Memory B cell (primary cell): ENCODE measurements around the gene FFAR3.
"Not testable (repeated sequence)": the region's sequence is repeated elsewhere in the genome, so short reads cannot be mapped to it uniquely, and the experiment has no call there.

Experiments used
- ATAC-seq: fragments of 150-1000 bp; cut with Tn5 transposase; 2 replicates; pipeline ENCODE4 v1.10.0; 2021; ENCODE audit warnings: low read depth, mild to moderate bottlenecking, moderate library complexity
- DNase-seq, 2 donors: peaks; one replicate each; pipeline ENCODE4 v3.0.0; 2022; ENCODE audit warnings: low spot score in 2 of 2
- H3K27ac Mint-ChIP-seq: one replicate; pipeline ENCODE4 v1.8.0; 2022; ENCODE audit warnings: mild to moderate bottlenecking, moderate library complexity, mixed read lengths
- H3K27me3 Mint-ChIP-seq: one replicate; pipeline ENCODE4 v1.8.0; 2022; ENCODE audit warnings: mixed read lengths
- H3K36me3 Mint-ChIP-seq: one replicate; pipeline ENCODE4 v1.8.0; 2022; ENCODE audit warnings: mild to moderate bottlenecking, mixed read lengths
- H3K4me1 Mint-ChIP-seq: one replicate; pipeline ENCODE4 v1.8.0; 2022; ENCODE audit warnings: mixed read lengths
- H3K4me3 Mint-ChIP-seq: one replicate; pipeline ENCODE4 v1.8.0; 2022; ENCODE audit warnings: mild to moderate bottlenecking, moderate library complexity, mixed read lengths
- H3K9me3 Mint-ChIP-seq: one replicate; pipeline ENCODE4 v1.8.0; 2022; ENCODE audit warnings: mixed read lengths

FFAR3 gene

DNA sequence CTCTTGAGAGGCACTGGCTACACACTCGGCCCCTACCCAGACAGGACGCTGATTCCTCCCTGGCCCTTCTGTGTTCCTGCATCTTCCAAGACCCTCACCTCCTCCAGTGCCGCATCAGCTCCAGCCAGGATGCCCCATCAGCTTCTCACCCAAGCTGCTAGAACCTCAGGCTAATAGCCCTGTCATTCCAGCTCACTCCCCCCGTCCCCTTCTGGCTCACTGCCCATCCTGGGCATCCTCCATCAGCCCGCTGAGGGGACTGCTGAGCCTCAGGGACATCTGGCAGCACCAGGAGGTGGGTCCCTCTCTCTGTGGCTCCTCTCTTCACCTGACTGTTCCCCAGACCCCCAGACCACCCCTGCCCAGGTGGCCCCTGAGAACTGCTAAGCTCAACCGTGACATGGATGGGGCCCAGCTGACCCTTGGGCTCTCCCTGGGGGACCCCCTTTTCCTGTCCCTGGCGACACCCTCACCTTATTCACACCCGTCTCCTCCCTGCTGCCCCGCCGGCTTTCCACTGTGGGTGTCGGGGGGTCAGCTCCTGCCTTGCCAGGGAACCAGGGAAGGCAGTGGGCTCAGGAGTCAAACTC, 4.8 kb downstream of the FFAR3 start:
- no peaks in the 10 kb centered on the region for H3K36me3 Mint-ChIP-seq
- no peak for DNase-seq
- peaks cover 2% of the 10 kb centered on the region for H3K4me1 Mint-ChIP-seq
- H3K27me3 Mint-ChIP-seq, result peaks cover 18% of the 10 kb centered on the region
- H3K4me3 Mint-ChIP-seq, result no peak overlapping the region
- H3K27ac Mint-ChIP-seq, result no peak overlapping the region
- no peaks in the 10 kb centered on the region for H3K9me3 Mint-ChIP-seq
- no peak for ATAC-seq

DNA sequence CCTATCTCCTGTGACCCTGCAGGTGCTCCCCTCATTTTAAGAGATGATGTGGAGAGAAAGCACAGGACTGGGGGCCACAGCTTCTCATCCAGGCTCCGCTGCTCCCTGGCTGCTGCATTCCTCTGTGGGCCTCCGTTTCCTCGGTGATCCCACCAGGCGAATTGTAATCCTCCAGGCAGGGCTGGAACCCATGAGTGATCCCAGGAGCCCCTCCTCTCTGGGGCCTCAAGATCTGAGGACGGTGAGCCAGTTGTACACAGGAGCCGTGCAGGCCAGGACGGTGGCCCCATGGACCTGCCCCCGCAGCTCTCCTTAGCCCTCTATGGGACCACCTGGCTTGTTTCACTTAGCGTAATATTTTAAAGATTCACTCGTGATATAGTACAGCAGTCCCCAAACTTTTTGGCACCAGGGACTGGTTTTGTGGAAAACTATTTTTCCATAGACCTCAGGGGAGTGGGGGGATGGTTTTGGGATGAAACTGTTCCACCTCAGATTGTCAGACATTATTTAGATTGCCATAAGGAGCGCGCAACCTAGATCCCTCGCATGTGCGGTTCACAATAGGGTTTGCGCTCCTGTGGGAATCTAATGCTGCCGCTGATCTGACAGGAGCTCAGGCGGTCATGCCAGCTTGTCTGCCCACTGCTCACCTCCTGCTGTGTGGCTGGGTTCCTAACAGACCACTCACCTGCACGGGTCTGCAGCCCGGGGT, 5.6 kb downstream of the FFAR3 start:
- DNase-seq, result no peak
- no peaks in the 10 kb centered on the region for H3K9me3 Mint-ChIP-seq
- H3K36me3 Mint-ChIP-seq, result no peaks in the 10 kb centered on the region
- no peak overlapping the region for H3K4me3 Mint-ChIP-seq
- peaks cover 16% of the 10 kb centered on the region for H3K27me3 Mint-ChIP-seq
- ATAC-seq, result no peak
- H3K4me1 Mint-ChIP-seq, result no peaks in the 10 kb centered on the region
- no peak overlapping the region for H3K27ac Mint-ChIP-seq

DNA sequence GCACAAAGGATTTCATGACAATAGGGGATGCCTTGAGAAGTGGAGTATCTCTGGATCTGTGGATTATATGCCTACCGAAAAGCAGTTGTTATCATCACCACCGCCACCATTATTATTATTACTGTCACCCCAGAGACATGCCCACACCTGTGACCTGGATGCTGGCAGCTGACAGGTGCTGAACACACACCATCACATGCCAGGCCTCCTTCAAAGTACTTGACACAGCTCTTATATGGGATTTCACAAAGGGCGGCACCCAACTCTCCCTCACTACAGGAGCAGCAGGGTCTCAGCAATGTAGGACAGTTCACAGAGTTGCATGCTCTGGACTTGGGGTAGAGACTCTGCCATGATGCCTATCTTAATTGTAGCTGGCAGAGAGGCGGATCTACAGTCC, 7.0 kb downstream of the FFAR3 start:
- no peak for DNase-seq
- Mint-ChIP-seq H3K36me3 (peaks cover 2% of the 10 kb centered on the region), H3K27me3 (peaks cover 16% of the 10 kb centered on the region), H3K27ac (no peak overlapping the region), H3K4me1 (no peaks in the 10 kb centered on the region), H3K9me3 (peaks cover 5% of the 10 kb centered on the region), H3K4me3 (no peak overlapping the region)
- ATAC-seq, result no peak

DNA sequence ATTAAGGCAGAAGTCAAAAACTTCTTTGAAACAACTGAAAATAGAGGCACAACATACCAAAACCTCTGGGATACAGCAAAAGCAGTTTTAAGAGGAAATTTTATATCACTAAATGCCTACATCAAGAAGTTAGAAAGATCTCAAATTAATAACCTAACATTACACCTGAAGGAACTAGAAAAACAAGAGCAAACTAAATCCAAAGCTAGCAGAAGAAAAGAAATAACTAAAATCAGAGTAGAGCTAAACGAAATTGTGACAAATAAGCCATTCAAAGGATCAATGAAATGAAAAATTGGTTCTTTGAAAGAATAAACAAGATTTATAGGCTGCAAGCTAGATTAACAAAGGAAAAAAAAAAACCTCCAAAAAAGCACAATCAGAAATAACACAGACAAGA, 10.1 kb downstream of the FFAR3 start:
- peaks cover 2% of the 10 kb centered on the region for H3K36me3 Mint-ChIP-seq
- no peak for ATAC-seq
- H3K27me3 Mint-ChIP-seq, result peaks cover 5% of the 10 kb centered on the region
- H3K27ac Mint-ChIP-seq, result no peak overlapping the region
- H3K4me3 Mint-ChIP-seq, result no peak overlapping the region
- H3K9me3 Mint-ChIP-seq, result peaks cover 5% of the 10 kb centered on the region
- H3K4me1 Mint-ChIP-seq, result no peaks in the 10 kb centered on the region
- DNase-seq, result no peak

DNA sequence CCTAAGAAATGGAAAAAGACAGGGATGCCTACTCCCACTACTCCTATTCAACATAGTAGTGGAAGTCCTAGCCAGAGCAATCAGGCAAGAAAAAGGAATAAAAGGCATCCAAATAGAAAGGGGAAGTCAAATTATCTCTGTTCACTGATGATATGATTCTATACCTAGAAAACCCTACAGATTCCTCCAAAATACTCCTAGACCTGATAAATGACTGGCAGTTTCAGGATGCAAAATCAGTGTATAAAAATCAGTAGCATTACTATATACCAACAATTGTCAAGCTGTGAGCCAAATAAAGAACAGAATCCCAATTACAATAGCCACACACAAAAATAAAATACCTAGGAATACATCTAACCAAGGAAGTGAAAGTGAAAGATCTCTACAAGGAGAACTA, 11.3 kb downstream of the FFAR3 start:
- H3K4me3 Mint-ChIP-seq, result no peak overlapping the region
- ATAC-seq (no peak), DNase-seq (no peak)
- peaks cover 7% of the 10 kb centered on the region for H3K4me1 Mint-ChIP-seq
- H3K27me3 Mint-ChIP-seq, result peaks cover 5% of the 10 kb centered on the region
- peaks cover 2% of the 10 kb centered on the region for H3K36me3 Mint-ChIP-seq
- no peak overlapping the region for H3K27ac Mint-ChIP-seq
- peaks cover 5% of the 10 kb centered on the region for H3K9me3 Mint-ChIP-seq

DNA sequence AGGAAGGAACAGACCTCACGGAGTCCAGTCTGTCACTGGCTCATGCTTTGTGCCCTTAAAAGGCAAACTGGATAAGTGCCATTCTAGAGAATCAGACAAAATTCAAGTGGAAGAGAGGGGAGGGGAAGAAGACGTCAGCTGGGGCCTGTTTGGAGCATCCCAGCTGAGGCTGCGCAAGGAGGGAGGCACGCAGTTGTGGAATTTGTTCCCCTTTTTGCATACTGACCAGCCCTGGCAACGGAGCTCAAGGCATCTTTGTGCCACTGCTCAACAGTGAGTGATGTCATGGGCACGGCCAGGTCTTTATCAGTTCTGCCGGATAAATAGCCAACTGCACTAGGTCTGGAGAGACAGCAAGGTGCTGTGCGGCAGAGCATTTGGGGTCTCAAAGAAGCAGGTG, 12.5 kb downstream of the FFAR3 start, which contains the start of gene GPR42:
GPR42 (plus strand) TSS at position 347 of the 400 bp plus-strand sequence. CDS start 292 bp downstream, outside the sequence.
- Mint-ChIP-seq H3K4me1 (peaks cover 15% of the 10 kb centered on the region), H3K27ac (no peak within 1 kb of the TSS), H3K4me3 (no peak within 1 kb of the TSS), H3K36me3 (peaks cover 2% of the 10 kb centered on the region), H3K9me3 (peaks cover 5% of the 10 kb centered on the region), H3K27me3 (peaks cover 3% of the 10 kb centered on the region)
- DNase-seq, result no peak
- no peak for ATAC-seq

DNA sequence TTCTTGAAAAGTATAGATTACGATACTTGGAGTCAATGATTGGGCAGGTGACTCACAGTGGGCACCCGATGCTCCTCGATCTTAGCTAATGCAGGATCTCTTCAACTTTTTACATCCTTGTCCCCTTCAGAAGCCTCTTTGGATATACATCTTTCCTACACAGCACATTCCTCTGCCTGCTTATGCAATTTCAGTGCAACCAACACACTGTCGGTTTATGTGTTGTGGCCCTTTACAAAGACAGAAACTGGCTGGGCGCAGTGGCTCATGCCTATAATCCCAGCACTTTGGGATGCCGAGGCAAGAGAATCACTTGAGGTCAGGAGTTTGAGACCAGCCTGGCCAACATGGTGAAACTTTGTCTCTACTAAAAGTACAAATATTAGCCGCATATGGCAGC, 15.2 kb downstream of the FFAR3 start:
- Mint-ChIP-seq H3K9me3 (peaks cover 6% of the 10 kb centered on the region), H3K4me1 (peaks cover 27% of the 10 kb centered on the region), H3K27me3 (no peaks in the 10 kb centered on the region), H3K27ac (no peak overlapping the region), H3K4me3 (no peak overlapping the region), H3K36me3 (peaks cover 3% of the 10 kb centered on the region)
- ATAC-seq (no peak), DNase-seq (no peak)

DNA sequence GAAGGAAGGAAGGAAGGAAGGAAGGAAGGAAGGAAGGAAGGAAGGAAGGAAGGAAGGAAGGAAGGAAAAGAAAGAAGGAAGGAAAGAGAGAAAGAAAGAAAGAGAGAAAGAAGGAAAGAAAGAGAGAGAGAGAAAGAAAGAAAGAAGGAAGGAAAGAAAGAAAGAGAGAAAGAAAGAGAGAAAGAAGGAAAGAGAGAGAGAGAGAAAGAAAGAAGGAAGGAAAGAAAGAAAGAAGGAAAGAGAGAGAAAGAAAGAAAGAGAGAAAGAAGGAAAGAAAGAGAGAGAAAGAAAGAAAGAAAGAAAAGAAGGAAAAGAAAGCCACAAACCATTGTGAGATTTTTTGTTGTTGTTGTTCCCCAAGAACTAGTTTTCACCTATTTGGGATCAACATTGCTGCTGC, 15.8 kb downstream of the FFAR3 start:
- not testable (repeated sequence) for H3K27me3 Mint-ChIP-seq, H3K36me3 Mint-ChIP-seq

DNA sequence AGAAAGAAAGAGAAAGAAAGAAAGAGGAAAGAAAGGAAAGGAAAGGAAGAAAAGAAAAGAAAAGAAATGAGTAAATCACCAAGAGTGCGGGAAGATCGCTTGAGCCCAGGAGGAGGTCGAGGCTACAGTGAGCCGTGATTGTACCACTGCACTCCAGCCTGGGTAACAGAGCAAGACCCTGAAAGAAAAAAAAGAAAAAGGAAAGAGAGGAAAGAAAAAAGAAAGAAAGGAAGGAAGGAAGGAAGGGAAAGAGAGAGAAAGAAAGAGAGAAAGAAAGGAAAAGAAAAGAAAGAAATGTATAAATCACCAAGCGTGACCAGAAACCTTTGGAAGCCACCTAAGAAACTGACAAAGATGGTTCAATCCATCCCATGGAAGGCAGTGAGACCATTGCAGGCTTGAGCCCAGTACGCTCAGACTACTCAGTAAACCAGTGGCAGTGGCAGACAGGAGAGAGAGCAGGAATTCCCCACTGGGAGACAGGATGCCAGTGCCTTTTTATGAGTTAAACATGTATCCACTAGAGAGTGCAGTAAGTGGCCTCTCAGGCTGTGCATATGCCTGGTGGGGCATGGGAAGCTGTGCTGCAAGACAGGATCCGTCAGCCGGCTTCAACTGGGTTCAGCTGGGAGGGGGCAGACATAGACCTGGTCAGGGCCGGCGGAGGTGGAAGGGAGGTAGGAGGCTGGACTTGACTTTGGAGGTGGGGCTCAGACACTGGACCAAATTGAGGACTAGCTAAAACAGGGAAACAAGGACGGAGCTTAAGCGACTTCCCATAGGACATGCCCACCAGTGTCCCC, 17.4 kb downstream of the FFAR3 start:
- ATAC-seq (no peak), DNase-seq (no peak)
- Mint-ChIP-seq H3K4me3 (no peak overlapping the region), H3K9me3 (peaks cover 2% of the 10 kb centered on the region), H3K27me3 (no peaks in the 10 kb centered on the region), H3K27ac (peak overlapping the region; percentile 0), H3K36me3 (peaks cover 1% of the 10 kb centered on the region), H3K4me1 (peaks cover 27% of the 10 kb centered on the region)

More for the DNA sequence above, 15.8 kb downstream of the FFAR3 start:
- DNase-seq, H3K4me3 Mint-ChIP-seq, H3K9me3 Mint-ChIP-seq, ATAC-seq: not testable (repeated sequence)
- Mint-ChIP-seq H3K4me1 (peaks cover 27% of the 10 kb centered on the region), H3K27ac (peak overlapping the region; percentile 3)

DNA sequence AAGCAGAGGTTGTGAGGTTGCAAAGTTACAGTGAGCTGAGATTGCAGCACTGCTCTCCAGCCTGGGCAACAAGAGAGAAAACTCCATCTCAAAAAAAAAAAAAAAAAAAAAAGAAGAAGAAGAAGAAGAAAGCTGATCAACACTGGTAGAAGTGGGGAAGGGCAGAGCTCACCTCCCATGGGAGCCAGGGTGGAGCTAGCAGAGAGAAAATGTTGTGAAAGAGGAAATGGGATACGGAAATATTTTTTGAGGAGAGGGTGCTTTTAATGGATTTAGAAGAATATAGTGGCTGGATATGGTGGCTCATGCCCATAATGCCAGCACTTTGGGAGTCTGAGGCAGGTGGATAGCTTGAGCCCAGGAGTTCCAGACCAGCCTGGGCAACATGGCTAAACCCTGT, 19.4 kb downstream of the FFAR3 start:
- Mint-ChIP-seq H3K36me3 (peaks cover 1% of the 10 kb centered on the region), H3K9me3 (peaks cover 2% of the 10 kb centered on the region), H3K4me1 (peaks cover 27% of the 10 kb centered on the region), H3K4me3 (no peak overlapping the region), H3K27ac (no peak overlapping the region), H3K27me3 (peaks cover 7% of the 10 kb centered on the region)
- peak; percentile 35 for ATAC-seq
- DNase-seq, result no peak

DNA sequence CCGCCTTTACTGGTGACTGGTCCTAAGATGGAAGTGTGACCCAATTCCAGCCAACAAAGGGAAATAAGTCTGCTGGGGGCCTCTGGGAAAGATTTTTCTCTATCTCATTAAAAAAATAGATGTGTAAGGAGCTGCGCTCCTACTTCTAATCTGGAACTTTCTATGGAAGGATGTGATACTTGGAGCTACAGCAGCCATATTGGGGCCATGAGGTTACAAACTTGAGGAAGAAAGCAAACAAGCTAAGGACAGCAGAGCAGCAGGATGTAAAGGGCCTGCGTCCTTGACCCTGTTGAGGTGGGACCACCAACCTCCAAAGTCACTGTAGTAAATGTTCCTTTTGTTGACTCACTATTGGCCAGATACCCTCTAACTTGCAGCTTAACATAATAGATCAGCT, 20.1 kb downstream of the FFAR3 start:
- Mint-ChIP-seq H3K36me3 (peaks cover 1% of the 10 kb centered on the region), H3K4me3 (no peak overlapping the region), H3K27ac (no peak overlapping the region), H3K4me1 (peaks cover 27% of the 10 kb centered on the region), H3K9me3 (peaks cover 2% of the 10 kb centered on the region), H3K27me3 (peaks cover 7% of the 10 kb centered on the region)
- DNase-seq, result no peak
- no peak for ATAC-seq

DNA sequence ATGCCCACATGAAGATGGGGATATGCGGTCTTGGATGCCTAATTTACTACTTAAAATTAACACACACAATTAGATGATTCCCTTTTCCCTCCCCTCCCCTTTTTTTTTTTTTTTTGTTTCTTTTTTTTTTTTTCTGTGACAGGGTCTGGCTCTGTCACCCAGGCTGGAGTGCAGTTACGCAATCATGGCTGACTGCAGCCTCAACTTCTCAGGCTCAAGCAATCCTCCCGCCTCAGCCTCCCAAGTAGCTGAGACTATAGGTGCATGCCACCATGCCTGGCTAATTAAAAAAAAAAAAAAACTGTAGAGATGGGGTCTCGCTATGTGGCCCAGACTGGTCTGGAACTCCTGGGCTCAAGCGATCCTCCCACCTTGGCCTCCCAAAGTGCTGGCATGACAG, 21.3 kb downstream of the FFAR3 start:
- not testable (repeated sequence) for H3K36me3 Mint-ChIP-seq, H3K9me3 Mint-ChIP-seq, H3K4me3 Mint-ChIP-seq, H3K27me3 Mint-ChIP-seq, H3K27ac Mint-ChIP-seq, ATAC-seq, DNase-seq
- H3K4me1 Mint-ChIP-seq, result peaks cover 19% of the 10 kb centered on the region

DNA sequence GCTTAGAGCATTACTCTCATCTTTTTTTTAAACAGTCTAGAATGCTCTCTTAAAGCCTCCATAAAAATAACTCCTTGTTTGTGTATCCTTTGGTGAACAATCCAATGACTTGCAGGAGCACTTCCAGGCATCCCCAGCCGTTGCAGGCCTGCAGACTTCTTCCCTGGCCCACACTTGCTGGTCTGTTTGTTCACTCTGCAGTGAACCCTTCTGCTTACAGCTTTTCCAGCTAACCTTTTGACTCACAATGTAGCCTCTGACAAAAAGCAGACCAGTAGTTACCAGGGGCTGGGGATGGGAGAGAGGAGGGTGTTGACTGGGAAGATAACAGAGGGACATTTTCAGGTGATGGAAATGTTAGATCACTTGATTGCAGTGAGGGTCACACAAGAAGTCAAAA, 21.7 kb downstream of the FFAR3 start:
- Mint-ChIP-seq H3K27me3 (peaks cover 8% of the 10 kb centered on the region), H3K4me3 (no peak overlapping the region), H3K27ac (no peak overlapping the region), H3K9me3 (peaks cover 4% of the 10 kb centered on the region), H3K36me3 (peaks cover 1% of the 10 kb centered on the region), H3K4me1 (peaks cover 19% of the 10 kb centered on the region)
- DNase-seq (no peak), ATAC-seq (no peak)

DNA sequence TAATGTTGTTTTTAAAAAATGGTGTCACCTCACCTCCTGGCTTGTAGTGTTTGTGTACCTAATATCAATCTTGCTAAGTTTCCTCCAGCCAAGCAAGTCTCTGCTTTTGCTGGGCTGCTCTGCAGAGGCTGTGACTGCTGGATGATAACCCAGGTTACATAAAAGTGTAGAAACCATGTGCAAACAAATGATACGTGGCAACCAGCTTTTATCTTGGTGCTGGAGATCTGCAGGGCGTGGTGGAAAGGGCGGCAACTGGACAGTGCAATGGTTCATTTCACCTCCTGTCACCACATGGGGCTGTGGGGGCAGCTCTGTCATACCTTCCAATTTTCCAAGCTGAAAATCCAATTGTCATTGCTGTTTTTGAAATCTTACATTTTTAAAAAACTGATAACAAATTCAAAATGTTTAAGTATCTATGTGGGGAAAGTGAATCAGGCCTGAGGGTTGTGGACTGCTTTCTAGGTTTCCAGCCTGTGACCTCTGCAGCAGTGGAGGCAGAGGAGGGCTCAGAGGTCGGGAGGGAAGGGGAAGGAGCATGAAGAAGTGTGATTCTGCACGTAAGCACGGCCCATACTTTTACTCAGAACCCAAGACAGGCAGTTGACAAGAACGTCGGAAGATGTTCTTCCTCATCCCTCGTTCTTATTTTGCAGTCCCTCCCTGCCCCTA, 22.3 kb downstream of the FFAR3 start:
- Mint-ChIP-seq H3K9me3 (peaks cover 4% of the 10 kb centered on the region), H3K27me3 (peaks cover 8% of the 10 kb centered on the region), H3K36me3 (peaks cover 1% of the 10 kb centered on the region), H3K27ac (no peak overlapping the region), H3K4me1 (peaks cover 13% of the 10 kb centered on the region), H3K4me3 (no peak overlapping the region)
- ATAC-seq (no peak), DNase-seq (no peak)
